Activated naive CD4-positive, alpha-beta T cell treated with anti-CD3 and anti-CD28 coated beads, Interleukin-2, amount 50 U/mL, for 24 hours (primary cell): Measurements from ENCODE around the gene HUS1.

Experiments
- H3K27ac Mint-ChIP-seq: one replicate; pipeline ENCODE4 v1.8.0; 2021; ENCODE audit warnings: mild to moderate bottlenecking, mixed read lengths
- H3K27me3 Mint-ChIP-seq: one replicate; pipeline ENCODE4 v1.8.0; 2021; ENCODE audit warnings: mixed read lengths
- H3K36me3 Mint-ChIP-seq: one replicate; pipeline ENCODE4 v1.8.0; 2021; ENCODE audit warnings: mixed read lengths
- H3K4me1 Mint-ChIP-seq: one replicate; pipeline ENCODE4 v1.8.0; 2021; ENCODE audit warnings: mixed read lengths
- H3K4me3 Mint-ChIP-seq: one replicate; pipeline ENCODE4 v1.8.0; 2021; ENCODE audit warnings: mild to moderate bottlenecking, mixed read lengths
- H3K9me3 Mint-ChIP-seq: one replicate; pipeline ENCODE4 v1.8.0; 2021; ENCODE audit warnings: mixed read lengths

HUS1 gene

DNA sequence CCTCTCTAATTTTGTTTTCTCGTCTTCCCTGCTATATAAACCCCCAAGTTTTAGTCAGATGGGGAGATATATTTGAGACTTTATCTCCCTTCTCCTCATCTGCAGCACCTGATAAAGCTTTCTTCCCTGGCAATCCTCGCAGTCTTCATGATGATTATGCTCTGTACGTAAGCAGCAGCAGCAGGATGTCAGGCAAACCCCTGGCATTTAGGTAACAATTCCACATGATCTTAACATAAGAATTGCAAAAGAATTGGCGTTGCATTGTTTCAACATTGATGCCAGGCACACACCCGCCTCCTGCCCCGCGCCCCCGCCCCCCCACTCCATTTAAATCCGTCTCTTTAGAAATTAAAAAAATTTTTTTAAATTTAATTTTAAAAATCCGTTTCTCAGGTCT lies 37.3 kb downstream of the HUS1 start:
- no peaks in the 10 kb centered on the region for H3K4me1 Mint-ChIP-seq
- H3K27me3 Mint-ChIP-seq: no peaks in the 10 kb centered on the region
- no peak overlapping the region for H3K27ac Mint-ChIP-seq
- H3K4me3 Mint-ChIP-seq: no peak overlapping the region
- no peaks in the 10 kb centered on the region for H3K9me3 Mint-ChIP-seq
- H3K36me3 Mint-ChIP-seq: no peaks in the 10 kb centered on the region

DNA sequence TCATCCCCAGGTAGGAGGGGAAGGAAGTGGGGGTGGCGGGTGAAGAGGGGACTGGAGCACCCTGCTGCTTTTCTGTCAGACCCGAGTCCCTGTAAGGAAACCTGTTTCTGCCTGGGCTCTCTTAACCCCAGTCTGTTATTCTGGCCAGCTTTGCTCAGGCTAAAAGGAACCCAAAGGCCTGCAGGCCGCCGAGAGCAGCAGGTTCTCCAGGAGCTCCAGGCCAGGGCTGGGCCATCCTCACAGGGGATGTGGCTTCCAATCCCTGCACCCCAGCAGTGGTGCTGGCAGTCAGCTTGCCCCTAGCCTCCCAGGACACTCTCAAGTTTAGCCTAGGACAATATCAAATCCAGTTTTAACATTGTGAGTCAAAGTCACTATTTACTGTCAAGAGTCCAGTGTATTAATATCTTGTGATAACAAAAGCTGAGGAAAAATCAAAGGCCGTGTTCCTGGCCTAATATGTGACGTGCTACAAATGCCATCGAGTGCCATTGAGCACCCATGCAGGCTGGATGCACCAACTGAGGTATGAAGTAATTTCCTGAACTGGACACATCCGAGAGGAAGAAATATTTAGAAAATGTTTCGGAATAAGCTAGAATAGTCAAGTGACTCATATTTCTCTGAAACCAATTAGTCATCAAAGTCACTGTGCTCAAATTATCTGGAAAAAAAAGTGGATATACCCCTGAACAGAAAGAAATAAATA lies 38.1 kb downstream of the HUS1 start:
- no peaks in the 10 kb centered on the region for H3K9me3 Mint-ChIP-seq
- H3K27me3 Mint-ChIP-seq: no peaks in the 10 kb centered on the region
- H3K36me3 Mint-ChIP-seq: no peaks in the 10 kb centered on the region
- H3K4me1 Mint-ChIP-seq: no peaks in the 10 kb centered on the region
- H3K27ac Mint-ChIP-seq: no peak overlapping the region
- H3K4me3 Mint-ChIP-seq: no peak overlapping the region

DNA sequence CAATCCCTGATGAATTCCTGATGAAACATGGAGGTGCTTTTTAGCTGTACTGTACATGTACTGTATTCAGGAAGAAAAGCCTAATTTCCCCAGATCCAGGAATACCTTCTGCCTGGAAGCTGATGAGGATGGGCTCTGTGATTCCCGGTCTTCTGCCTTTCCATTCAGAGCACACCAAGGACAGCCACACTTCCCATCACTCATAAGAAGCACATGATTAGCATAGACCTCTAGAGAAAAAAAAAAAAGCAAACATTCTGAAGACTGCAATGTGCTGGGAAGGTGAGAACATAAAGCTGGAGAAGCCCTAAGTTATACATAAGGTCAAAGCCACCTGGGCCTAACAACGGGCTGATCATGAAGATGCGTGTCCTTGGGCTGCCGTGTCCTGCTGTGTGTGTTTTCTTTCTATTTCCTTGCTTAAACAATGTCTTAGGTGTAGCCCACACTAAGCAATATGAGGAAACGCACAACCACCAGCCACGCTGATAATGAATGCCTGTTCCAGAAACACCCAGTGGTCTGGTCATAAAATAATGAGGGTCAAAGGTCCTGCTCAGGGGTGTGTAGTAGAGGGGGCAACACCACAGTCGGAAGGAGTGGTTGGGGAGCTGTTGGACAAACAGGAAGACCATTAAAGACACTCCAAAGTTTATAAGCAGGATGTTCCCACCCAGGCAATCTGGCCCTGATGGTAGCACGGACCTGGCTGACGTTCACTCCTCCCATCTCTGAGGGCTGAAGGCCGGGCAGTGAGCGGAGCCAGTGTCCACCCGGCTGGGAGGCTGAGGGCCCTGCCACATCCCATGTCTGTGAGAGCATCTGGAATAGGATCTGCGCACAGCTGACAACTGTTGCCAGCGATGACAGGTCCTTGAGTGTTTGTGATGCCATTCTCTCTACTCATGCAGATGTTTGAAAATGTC lies 39.1 kb downstream of the HUS1 start:
- no peak overlapping the region for H3K4me3 Mint-ChIP-seq
- H3K27me3 Mint-ChIP-seq: no peaks in the 10 kb centered on the region
- no peaks in the 10 kb centered on the region for H3K36me3 Mint-ChIP-seq
- no peaks in the 10 kb centered on the region for H3K9me3 Mint-ChIP-seq
- no peaks in the 10 kb centered on the region for H3K4me1 Mint-ChIP-seq
- no peak overlapping the region for H3K27ac Mint-ChIP-seq

DNA sequence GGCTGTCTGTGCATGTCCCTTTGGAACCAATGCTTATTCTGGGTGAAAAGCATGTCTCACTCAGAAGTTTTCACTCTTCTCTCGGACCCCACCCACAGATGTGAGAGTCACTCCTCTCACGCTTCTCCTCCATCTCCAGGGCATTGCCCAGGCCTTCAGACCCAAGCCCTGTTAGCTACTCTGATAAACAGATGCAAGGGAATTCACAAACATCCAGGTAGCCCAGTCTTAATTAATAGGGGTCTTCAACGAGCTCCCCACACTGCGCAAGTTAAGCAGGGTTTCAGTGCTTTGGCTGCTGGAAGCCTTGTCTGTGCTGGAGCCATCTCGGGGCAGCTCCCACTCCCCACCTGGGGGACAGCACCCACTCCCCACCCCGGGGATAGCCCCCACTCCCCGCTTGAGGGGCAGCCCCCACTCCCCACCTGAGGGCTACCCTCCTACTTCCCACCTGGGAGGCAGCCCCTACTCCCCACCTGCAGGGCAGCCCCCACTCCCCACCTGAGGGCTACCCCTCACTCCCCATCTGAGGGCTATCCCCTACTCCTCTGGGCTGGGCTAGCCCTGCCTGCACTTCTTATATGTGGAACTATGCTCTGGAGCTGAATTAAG lies 39.9 kb downstream of the HUS1 start:
- no peaks in the 10 kb centered on the region for H3K4me1 Mint-ChIP-seq
- no peaks in the 10 kb centered on the region for H3K27me3 Mint-ChIP-seq
- H3K36me3 Mint-ChIP-seq: no peaks in the 10 kb centered on the region
- no peaks in the 10 kb centered on the region for H3K9me3 Mint-ChIP-seq
- no peak overlapping the region for H3K27ac Mint-ChIP-seq
- H3K4me3 Mint-ChIP-seq: no peak overlapping the region

DNA sequence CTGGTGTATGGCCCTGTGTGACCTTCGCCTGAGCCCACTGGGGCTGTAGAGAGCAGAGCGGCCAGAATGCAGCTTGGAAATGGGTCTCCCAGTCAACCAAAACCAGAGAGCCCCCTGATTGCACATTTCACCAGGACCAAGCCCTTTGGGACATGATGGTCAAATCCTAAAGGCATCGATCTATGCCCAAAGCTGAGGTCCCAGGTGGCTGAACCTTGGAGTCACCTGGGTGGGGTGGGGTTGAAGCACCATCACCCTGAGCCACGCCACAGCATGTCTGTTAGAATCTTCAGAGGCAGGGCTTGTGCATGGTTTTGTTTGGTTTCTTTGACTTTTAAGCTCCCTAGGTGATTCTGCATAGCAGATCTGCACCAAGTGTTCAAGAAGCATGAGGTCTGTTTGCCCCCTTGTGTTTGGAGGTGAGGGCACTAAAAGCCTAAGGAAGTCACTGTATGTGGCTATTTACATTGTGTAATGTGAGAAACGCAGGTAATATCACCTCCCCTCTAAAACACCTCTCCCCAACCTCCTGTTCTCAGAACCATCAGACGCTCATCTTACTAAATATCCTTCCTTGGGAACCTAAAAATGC lies 40.7 kb downstream of the HUS1 start:
- H3K4me3 Mint-ChIP-seq: no peak overlapping the region
- H3K9me3 Mint-ChIP-seq: no peaks in the 10 kb centered on the region
- no peaks in the 10 kb centered on the region for H3K27me3 Mint-ChIP-seq
- H3K36me3 Mint-ChIP-seq: no peaks in the 10 kb centered on the region
- no peaks in the 10 kb centered on the region for H3K4me1 Mint-ChIP-seq
- H3K27ac Mint-ChIP-seq: no peak overlapping the region

DNA sequence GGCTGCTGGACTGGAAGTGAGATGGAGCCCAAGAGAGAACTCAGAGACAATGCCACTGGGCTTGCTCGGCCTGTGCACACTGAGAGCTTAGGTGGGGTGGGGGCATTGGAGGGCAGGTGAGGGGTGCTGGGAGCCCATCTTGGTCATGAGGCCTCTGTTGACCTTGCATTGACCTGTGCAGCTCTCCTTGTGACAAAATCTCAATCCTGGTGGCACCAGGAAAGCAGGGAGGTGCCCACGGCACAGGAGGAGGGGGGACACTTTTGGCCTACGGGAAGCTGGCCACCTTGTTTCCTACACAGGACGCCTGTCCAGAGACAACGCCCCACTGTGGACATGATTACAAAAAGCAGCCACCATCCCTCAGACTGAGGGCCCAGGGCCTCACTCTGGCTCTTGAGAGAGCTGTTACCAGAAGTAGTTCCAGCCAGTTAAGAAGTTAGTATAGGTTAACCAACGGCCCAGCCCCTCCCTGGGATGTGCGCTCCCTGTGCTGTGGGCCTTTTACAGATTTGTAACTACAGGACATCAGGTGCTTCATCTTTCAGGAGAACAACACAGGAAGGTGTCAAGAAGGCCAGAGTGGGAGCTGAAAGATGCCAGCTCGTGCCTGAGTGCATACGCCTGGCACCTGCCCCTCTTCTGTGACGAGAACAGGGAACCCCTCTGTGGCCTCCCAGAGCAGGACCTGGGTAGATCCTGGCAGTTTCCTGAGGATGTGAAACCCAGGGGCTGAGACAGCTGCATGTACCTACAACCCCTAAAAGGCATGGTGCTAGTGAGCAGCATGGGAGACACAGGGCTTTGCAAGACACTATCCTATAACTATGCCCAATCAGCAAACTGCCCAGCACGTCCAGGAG lies 41.5 kb downstream of the HUS1 start:
- no peaks in the 10 kb centered on the region for H3K4me1 Mint-ChIP-seq
- H3K27me3 Mint-ChIP-seq: no peaks in the 10 kb centered on the region
- no peaks in the 10 kb centered on the region for H3K36me3 Mint-ChIP-seq
- H3K27ac Mint-ChIP-seq: no peak overlapping the region
- H3K4me3 Mint-ChIP-seq: no peak overlapping the region
- H3K9me3 Mint-ChIP-seq: no peaks in the 10 kb centered on the region

DNA sequence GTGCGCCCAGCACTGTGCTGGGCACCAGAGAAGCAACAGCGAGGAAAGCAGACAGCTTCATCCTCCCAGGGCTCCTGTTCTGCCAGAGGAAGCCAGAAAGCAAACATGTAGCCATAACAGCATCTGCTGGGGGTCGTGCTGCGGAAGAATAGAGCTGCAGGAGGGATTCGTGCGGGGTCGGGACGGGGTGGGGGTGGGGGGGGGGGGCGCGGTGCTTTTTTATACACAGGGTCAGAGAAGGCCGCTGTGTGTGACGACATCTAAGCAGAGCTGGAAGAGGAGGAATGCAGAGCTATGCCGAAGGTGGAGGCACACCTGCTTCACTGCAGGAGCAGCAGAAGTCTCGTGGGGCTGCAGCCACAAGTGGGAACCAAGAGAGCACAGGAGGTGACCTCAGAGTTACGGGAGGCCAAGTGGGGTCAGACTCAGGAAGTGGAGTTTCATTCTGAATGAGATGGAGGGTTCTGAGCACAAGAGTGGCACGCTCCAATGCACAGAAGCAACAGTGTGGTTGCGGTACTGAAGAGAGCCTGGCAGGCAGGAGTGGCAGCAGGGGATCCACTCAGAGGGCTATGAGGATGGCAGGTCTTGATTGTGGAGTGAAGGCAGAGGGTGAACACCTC lies 42.2 kb downstream of the HUS1 start:
- Mint-ChIP-seq H3K9me3 (no peaks in the 10 kb centered on the region), H3K27ac (no peak overlapping the region), H3K36me3 (no peaks in the 10 kb centered on the region), H3K4me3 (no peak overlapping the region), H3K27me3 (no peaks in the 10 kb centered on the region), H3K4me1 (no peaks in the 10 kb centered on the region)

DNA sequence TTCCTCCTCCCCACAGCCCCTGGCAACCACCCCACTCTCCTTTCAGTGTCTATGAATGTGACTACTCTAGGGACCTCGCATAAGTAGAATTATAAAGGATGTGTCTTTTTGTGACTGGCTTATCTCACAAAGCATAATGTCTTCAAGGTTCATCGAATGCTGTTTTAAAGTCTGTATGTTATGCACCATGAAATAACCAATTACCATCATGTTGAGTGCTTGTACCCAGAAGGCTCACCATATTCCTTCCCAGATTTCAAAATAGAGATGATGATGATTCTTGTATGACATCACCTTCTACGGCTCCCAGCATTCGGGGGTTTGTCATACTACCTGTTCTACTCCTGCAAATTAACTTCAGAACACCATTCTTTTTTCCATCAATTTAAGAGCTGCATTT lies 43.1 kb downstream of the HUS1 start:
- Mint-ChIP-seq H3K36me3 (no peaks in the 10 kb centered on the region), H3K27me3 (no peaks in the 10 kb centered on the region), H3K27ac (no peak overlapping the region), H3K4me3 (no peak overlapping the region), H3K4me1 (no peaks in the 10 kb centered on the region), H3K9me3 (no peaks in the 10 kb centered on the region)

DNA sequence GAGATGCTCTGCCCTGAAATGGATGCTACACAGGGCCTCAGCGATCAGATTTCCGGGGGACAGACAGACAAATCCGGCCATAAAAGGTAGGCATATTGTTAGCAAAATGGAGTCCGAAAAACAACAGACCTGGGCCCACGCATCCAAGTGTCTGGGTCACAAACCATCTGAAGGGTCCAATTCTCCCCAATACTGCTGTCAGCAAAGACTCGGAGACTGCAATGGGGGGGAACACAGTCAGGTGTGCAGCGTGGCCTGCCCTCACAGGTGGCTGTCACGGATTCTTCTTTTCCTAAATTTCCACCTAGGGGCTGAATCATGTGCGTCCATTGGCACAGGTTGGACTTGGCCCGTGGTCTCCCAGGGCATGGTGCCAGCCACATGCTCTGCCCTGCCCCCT lies 44.1 kb downstream of the HUS1 start:
- H3K27ac Mint-ChIP-seq: no peak overlapping the region
- H3K4me1 Mint-ChIP-seq: no peaks in the 10 kb centered on the region
- H3K27me3 Mint-ChIP-seq: no peaks in the 10 kb centered on the region
- peaks cover 1% of the 10 kb centered on the region for H3K36me3 Mint-ChIP-seq
- no peaks in the 10 kb centered on the region for H3K9me3 Mint-ChIP-seq
- H3K4me3 Mint-ChIP-seq: no peak overlapping the region

DNA sequence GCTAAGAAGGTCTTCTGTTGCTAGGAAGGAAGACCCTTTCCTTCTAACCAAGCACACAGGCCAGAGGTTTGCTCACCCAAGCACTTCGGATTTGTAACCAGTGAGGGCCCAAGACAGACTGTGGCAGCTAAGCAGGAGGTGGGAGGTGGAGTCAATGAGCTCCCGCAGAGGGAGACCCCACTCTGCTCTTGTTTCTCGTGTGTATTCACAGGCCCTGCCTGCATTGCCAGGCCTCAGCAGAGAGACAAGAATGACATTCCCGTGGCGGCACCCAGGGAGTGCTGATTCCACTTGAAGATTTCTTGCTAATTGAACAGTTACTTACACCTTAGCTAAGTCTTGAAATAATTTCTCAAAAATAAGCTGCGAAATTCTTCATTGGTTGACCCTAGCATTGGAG lies 44.6 kb downstream of the HUS1 start:
- Mint-ChIP-seq H3K4me3 (no peak overlapping the region), H3K4me1 (no peaks in the 10 kb centered on the region)

DNA sequence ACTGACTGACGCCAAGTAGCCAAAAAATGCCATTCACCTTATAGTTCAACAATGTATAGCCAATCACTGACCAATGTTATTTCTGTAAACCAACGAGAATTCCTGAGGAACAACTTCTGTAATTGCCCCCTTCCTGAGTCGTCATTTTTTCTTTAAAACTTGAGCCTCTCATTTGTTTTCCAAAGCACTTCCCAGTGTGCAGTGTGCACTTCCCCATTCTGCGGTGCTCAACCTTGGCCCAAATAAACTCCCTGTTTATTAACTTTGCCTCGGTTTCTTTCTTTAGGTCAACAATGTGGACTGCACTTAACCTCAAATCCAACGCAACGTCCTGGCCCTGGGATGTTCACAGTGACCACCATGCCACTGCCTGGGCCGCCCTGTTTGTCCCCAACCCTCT lies 46.2 kb downstream of the HUS1 start:
- H3K4me3 Mint-ChIP-seq: no peak overlapping the region
- no peaks in the 10 kb centered on the region for H3K9me3 Mint-ChIP-seq
- no peak overlapping the region for H3K27ac Mint-ChIP-seq
- no peaks in the 10 kb centered on the region for H3K27me3 Mint-ChIP-seq
- H3K36me3 Mint-ChIP-seq: peaks cover 6% of the 10 kb centered on the region
- H3K4me1 Mint-ChIP-seq: no peaks in the 10 kb centered on the region

More for the DNA sequence above, 44.6 kb downstream of the HUS1 start:
- Mint-ChIP-seq H3K27me3 (no peaks in the 10 kb centered on the region), H3K9me3 (no peaks in the 10 kb centered on the region), H3K27ac (no peak overlapping the region), H3K36me3 (peaks cover 1% of the 10 kb centered on the region)

DNA sequence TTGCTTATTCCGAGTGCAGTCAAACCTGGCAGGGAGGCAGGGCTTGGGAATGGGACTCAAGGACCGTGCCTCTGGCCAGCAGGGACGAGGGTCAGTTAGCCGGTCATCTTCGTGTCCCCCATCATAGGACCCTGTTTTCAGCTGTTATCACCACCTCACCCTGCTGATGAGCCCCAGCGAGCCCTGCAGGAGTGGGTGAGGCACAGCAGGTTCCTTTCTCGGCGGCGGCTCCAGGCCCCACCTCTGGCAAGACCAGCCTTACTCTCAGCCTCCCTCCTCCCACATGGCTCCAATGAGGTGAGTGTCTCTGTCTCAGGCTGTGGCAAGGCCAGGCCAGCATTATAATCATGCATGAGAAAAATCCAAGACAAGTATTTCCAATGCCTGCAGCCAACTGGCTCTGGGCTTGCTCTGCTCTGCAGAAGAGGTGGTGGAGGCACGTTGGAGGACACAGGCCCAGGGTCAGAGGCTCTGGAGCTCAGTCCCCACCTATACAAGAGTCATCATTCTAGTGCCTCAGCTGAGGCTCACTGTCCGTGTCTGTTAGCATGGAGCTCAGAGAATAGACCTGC lies 46.9 kb downstream of the HUS1 start:
- no peak overlapping the region for H3K4me3 Mint-ChIP-seq
- H3K27ac Mint-ChIP-seq: no peak overlapping the region
- H3K27me3 Mint-ChIP-seq: no peaks in the 10 kb centered on the region
- H3K4me1 Mint-ChIP-seq: no peaks in the 10 kb centered on the region
- peaks cover 10% of the 10 kb centered on the region for H3K36me3 Mint-ChIP-seq
- H3K9me3 Mint-ChIP-seq: no peaks in the 10 kb centered on the region

DNA sequence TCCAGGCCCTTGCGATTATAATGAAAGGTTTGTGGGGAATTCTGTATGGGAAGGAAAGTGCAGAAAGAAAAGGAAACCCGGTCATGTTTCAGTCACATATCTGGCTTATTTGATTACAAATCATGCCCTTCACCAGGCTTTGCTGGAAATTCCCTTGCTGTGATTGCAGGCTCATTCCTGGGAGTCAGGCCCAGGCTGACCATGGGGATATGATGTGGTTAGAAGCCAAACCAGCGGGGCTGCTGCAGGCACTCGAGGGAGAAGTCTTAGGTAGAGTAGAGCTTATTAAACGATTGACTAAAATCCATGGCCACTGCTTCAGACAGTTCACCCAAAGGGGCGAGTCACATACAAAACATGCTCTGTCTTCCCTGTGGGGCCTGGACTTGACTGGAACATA lies 47.4 kb downstream of the HUS1 start:
- Mint-ChIP-seq H3K4me3 (no peak overlapping the region), H3K27ac (no peak overlapping the region), H3K27me3 (no peaks in the 10 kb centered on the region), H3K9me3 (no peaks in the 10 kb centered on the region), H3K36me3 (peaks cover 10% of the 10 kb centered on the region), H3K4me1 (no peaks in the 10 kb centered on the region)
